HG03342 (cell line): ENCODE results near the gene ANKRD10.

Experiments
- ATAC-seq: cut with Tn5 transposase; IDR thresholded peaks from one replicate; pipeline ENCODE4 v1.9.1; 2021; ENCODE audit warnings: mild to moderate bottlenecking, moderate library complexity; ENCODE audit not compliant: unreplicated experiment

The ANKRD10 gene

DNA sequence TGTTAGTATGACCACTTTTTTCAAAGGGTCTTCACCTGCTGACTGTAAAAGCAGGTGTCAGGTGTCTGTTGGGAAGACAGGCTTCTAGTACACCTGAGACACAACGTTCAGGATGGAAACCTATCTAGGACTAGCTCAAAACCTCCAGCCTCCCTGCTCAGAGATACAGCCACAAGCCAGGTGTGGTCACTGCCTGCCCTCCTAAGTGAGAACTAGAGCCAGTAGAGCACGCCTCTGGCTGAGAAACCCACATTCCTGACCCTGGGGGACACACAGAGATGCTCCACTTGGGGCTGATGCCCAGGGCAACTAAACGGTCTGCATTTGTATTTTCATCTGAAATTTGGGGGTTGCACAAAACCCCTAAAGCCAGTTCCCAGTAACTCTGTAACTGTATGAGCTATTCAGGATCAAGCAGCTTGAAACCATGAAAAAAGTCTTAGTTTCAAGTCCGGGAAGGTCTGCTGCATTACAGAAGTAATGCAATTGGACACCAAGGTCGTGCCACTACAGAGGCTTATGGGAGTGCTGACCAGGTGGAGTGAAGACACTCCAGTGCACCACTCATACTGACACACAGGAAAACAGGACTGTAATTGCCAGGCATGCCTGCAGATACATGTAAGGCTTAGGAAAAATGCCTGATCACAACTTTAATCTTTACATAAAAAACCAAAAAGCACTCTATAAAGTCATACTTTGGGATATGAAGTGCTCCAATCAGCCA is 27.8 kb downstream of the ANKRD10 start:
- ATAC-seq = no peak

DNA sequence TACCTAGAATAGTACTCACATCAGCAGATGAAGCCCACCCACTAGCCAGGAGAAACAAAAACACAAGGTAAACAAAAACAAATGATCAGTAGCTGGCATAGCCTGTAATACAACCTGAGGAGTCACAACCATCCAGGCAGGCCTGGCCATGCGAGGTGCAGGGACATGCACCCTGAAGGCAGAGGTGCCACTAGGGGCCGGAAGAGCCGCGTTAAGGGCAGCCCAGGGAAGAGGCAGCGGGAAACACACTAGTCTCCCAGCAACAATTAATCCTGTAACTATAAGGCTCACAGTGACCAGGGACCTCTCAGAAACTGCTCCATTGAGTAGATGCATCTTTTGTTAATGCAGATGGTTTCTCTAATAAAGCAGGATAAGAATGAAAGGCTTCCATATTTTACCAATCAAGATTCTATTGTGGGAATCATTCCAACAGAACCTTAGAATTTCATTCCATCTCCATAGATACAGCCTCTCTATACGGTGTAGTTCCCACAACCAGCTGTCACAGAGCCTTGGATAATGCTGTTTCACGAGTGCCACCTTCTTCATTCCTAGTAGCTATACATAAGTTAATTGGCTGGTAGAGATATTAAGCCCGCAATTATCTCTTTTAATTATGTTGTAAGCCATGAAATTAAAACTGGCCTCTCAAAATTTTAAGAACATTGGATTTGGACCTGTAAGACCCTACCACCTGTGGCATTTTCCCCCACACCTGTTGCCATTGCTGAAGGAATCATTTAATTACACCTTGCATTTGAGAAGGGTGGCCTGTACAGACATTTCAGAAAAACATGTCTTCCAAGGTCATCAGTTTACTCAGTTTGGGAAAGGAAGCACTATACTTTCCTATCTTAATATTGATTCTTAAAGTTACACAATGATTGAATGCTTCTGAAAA is 28.7 kb downstream of the ANKRD10 start:
- ATAC-seq = no peak

DNA sequence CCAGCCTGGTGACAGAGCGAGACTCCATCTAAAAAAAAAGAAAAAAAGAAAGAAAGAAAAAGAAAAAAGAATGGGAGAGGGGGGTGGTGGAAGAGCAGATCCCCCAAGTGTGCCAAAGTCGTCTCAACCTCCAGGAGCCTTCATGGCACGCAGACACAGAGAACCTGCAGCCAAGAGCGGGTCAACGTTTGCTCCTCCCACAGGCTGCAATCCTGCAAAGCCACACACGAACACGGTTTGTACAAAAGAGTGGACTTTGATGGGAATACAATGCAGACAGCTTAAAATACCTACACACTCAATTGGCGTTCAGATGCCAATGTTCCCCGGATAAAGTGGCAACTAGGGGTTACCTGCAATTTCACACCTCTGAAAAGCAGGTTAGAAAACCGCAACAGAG is 29.4 kb downstream of the ANKRD10 start:
- ATAC-seq = no peak

DNA sequence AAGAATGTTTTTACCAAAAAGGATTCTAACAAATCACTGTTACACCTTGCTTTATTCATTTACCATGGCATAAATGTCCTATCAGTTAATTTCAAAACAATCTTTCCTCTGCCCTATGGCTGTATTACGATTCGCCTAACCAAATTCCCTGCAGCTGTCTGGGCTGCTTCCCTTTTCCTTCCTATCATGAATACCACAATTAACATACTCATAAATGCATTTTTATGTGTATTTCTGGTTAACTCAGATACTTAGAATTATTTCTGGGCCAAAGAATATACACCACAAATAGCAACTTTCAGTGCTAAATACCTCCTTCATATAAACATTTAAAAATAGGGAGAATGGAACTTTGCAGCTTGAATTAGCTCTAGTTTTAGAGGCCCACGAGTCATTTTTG is 30.4 kb downstream of the ANKRD10 start:
- ATAC-seq = no peak

DNA sequence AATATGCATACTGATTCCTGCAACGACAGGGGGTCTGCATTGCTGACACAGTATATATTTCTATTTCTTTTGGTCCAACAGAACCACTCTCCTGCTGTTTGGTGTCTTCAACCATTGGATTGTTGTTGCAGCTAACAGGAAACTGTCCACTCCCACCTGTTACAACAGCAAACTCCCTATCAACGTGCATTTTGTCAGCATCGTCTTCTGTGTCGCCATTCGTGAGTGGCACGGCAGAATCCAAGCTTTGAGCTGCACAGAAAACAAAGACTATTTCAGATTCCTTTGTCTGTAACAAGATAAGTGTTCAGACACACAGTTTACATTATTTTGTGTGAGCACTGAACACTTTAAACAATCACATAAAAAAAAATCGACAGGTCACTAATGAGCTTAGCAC is 31.3 kb downstream of the ANKRD10 start:
- no peak for ATAC-seq

DNA sequence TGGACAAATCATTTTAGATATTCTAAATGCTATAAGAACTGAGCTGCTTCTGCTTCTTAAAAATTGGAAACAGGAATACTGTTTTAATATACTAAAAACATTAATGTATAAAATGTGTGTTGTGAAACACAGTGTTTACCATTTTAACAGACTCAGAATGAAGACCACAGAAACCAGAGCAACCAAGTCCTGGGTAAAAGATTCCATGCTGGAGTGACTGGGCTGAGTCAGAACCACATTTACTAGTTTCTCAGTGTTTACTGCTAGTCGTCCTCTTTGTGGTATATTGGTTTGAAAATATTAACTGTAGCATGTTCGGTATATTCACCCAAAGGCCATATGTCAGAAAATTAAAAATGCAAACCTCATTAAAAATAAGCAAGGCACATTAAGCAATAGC is 31.9 kb downstream of the ANKRD10 start:
- no peak for ATAC-seq

DNA sequence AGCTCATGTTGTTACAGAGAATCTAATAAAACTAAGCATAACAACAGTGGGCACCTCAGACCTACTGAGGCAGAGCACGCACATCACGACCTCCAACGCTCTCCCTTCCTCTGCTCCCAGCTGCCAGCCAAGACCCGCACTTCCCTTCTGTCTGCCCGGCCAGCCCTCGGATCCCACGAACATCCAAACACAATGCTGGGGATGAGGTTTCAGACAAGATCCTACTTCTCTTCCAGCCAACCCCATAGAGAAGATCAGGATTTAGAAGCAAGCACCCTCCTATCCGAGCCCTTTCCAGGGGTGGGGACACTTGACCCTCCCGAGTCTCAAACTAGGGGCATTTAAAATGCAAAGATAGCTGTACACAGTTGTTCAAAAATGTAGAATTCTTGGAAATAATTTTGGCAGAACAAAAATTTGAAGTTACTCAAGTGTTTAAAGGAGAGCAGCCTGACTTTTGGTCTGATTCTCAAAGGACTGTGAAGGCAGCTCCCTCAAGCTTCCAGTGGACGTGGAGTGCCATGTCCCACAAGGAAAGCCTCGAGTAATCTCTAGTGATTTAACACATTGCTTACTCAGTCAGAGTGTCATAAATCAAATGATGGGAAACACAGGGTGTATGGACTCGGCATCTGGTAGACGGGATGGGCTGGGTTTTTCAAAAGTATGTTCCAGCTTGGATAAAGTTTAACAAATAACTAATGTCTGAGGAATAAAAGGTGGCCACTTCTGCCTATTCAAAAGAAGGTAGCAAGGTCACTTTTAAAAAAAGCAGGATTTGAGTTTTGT is 32.8 kb downstream of the ANKRD10 start:
- no peak for ATAC-seq

DNA sequence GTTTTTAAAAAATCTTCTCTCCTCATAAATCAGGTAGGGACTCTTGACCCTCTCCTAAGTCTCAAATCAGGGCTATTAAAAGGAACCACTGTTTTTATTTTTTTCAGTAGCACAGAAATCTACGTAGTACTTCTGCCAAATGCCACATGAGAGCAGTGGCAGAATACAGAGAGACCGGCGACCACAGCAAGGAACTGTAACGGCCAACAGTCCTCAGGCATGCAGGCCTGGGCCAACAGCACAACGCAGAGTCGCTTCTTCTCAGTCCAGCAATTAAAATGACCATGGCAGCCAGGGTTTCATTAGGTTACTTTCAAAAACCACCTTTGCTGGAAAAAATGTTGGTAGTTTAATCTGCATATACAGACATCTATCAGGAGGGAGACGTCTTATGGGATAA is 34.2 kb downstream of the ANKRD10 start:
- ATAC-seq = no peak

DNA sequence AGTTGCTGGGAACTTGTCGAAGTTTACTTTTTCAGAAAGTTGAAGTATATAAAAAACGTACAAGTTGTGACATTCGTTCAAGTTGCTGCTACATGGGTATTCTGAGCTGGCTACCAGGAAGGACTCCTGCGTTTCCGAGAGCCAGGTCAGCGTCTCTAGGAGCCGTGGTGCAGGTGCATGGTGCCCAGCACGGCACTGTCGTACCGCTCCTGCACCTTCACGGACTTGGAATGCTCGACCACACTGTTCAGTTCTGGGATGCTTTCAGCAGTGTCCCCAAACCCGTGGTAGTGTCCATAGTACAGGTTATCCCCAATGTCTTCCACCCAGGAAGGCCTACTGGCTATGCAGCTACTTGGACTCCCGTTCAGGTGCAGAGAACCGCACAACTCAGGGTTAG is 35.4 kb downstream of the ANKRD10 start:
- ATAC-seq = no peak

DNA sequence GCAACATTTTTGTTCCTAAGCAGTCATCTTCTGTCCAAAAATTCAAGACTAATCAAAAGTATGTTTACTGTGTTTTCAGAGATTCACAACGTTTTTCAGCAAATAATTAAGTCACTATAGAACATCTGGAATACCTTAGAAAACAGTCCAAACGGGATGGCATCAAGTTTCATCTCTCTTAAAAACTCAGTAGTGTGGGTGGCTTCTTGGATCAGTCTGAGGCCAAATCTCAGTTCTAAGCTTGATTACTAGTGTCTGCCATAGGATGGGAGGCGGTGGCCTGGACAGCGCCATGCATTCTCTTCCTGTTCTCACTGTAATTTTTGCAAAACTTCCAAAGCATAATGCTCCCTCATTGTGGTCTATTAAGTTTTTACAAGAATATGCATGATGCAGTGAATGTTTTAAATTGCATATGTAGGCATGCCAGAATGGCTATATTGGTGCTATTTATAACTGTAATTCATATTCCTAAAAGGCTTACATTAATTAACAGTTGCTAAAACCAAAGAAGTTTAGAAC is 37.1 kb downstream of the ANKRD10 start:
- ATAC-seq = no peak

DNA sequence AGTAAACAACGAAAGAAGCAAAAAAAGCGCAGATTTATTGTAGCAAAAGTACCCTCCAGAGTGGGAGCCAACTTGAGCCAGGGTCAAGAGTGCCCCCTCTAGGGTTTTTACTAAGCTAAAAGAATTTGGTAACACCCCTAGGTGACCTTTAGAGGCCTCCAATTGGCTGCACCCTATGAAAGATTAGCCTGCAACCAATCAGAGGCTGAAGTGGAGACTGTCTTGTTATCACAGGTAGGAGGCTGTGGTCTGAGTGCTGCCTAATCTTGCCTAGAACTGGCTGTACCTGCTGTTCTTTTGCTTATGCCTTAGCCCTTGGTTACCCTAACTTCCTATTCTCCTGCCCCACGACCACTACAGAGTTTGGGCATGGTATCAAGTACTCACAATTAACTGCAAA is 38.3 kb downstream of the ANKRD10 start:
- ATAC-seq = no peak

DNA sequence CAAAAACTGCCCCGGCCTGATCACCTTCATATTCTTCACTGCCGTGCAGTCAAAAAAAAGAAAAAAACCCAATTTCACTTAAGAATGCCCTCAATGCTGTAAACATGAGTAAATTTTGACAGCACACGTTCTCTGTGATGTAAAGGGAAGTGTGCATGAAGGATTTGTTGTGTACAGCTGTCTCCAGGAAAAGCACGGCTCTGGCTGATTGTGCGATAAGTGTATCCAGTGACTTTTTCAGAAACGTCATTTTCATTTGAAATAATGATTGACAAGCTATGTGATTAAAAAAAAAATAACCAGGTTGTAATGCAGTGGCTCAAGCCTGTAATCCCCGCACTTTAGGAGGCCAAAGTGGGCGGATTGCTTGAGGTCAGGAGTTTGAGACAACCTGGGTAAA is 39.6 kb downstream of the ANKRD10 start:
- no peak for ATAC-seq

DNA sequence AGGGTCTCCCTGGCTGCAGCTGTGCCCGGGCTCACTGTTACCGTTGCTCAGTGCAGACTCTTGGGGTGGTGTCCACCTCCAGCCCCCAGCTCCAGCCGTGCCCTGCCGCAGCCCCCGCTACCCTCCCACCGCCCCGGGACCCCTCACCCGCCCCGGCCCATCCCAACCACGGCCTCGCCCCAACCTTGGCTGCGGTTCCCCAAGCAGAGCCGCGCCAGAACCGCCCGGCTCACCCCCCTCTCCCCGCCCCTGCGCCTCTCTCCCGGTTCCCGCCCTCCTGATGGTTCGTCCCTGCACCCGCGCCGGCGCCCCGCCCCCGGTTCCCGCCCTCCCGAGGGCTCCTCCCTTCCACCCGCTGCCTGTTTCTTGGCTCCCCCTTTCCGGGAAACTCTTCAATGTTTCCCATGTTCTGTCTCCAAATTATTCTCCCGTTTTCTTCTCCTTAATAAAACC is 40.3 kb downstream of the ANKRD10 start:
- peak; percentile 64 for ATAC-seq

DNA sequence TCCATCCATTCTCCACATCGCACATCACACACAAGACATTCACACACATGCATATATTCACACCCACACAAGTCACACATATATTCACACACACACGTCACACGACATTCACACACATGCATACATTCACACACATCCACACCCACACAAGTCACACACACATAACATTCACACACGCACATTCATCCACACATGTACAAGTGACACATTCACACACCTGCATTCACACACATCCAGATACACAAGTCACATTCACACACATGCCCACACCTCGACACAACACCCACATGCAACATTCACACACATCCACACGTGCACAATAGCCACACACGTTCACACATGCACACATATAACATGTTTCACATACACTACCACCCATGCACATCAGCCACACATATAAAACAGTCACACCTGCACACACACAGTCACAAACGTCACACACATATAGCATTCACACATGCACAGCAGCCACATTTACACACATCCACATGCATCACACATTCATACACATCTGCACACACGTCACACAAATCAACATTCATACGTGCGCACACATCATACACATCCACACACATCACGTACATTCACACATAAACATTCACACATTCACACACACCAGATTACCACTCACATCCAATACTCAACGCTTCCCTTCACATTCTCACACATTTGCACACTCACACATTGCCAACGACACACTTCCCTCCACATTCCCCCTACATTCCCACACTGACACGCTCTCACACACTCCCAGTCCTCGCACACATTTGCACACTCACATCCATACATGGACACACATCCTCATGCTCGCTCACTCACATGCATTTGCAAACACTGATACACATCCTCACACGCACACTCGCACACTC is 41.0 kb downstream of the ANKRD10 start:
- no peak for ATAC-seq

DNA sequence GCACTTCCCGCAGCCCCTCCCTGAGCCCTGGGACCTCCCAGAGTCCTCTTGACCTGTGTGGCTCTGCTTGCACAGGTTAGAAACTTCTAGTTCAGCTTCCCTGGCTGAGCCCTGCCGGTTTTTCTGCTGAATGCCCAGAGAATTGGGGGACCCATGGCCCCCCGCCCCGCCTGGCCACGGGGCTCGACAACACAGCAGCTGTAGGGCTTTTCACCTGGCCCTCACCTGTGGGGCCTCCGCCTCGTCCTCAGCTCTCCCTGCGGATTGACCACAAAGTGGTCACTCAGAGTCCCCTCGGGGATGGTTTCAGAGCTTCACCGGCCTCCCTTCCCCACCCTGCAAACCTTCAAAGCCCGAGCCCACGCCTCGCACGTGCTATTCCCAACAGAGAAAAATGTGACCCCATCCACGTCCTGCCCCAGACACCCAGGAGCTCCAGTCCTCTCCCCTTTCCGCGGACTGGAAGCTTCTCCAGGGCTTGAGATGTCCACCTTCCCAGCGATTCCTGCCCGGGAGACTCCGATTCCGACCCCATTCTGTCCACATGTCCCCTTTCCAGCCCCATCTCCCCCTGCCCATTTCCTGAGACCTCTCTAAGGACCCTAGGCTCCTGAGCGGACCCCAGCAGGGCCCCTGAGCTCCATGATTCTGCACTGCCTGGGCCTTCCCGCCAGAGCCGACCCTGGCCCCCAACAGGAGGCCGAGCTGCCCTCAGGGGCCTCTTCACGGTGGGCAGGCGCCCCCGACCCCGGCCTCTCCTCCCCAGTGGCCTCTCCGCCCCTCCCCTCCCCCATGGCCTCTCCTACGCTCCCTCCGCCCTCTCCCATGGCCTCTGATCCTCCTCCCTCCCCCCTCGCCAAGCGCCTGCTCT is 41.9 kb downstream of the ANKRD10 start:
- no peak for ATAC-seq

DNA sequence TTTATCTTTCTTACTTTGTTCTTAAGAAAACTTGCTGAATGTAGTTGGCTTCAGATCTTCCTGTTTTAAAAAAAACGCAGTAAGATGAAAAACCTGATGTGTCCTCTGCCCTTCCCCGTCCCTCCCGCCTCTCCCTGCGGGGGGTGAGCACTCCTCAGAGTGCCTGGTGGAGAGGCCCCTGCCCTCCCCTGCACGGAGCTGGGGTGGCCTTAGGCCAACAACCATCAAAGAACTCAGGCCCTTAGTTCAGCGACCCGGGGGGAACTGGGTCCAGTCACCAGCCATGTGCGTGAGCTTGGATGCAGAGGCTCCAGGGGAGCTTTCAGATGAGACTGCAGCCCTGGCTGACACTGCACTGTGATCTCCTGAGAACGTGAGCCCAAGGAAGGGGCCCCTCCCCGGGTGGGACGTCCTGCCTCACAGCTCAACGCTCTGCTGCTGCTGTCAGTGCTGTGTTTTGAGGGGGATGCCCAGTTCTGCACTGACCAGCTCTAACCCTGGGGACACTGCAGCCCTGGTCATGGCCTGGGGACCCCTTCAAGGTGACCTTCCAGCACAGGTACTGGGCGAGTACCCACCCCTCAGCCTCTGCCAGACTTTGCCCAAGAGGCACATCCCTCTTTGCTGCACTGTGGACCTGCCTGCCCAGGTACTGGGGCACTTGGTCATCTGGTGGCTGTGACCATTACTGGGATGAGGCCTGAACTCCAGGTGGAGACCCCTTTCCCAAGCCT is 42.7 kb downstream of the ANKRD10 start:
- no peak for ATAC-seq

DNA sequence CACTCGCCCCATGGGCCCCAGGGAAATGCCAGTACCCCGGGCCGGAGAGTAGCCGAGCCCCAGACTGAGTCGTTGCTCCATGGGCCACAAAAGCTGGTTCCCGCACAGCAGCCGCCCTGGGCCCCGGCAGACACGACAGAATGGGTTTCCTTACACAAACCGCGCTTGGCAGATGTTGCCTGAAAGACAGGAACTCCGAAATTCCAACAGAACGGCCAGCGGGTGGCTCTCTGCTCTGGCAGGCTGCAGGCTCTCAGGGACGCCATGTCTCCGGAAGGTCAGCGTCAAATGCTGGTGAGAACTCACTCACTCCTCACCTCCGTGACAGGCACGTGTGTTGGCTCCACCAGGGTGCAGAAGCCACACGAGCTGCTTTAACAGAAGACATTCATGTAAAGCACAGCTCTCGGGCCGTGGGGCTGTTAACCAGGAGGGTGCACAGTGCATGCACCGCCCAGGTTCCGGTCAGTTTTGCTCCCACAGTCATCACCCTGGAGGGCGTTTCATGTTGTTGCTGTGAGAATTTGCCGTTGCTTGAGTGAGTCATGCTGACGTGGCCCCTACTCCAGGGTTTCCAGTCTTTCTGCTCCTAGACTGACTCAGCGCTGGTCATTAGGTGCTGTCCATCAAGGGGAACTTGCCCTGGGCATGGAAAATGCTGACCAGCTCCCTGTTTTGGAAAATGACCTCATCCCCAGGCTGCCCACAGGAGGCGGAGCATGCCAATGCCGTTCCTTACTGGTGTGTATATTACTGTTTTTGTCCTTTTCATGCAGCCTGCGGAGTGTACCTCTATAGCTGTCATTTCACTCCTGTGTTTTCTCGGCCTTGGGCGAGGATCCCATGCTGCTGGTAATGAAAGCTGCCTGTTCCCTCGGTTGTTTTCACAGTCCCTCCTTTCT is 44.8 kb downstream of the ANKRD10 start:
- ATAC-seq = no peak
